Hepatocyte (in vitro differentiated cells): ENCODE results near the gene TMPO. TPM values are rescaled to one million over a fixed set of nuclear protein-coding genes. Genes with fewer than 3 reads are reported as not detected.
A peak's percentile ranks its signal among the peaks of the same experiment; 100 is the strongest.

ENCODE experiments used
- DNase-seq: peaks from one replicate; pipeline ENCODE4 v3.0.0-alpha.2; 2016; ENCODE audit warnings: low spot score
- H2AFZ ChIP-seq: fragments of 200-600 bp; sonication (generic); 2 replicates; pipeline ENCODE4 v1.6.0; 2016; ENCODE audit warnings: antibody characterized with exemption, mild to moderate bottlenecking
- H3K27ac ChIP-seq: fragments of 200-600 bp; sonication (generic); 2 replicates; pipeline ENCODE4 v1.5.1; 2016; ENCODE audit warnings: mild to moderate bottlenecking
- H3K27me3 ChIP-seq: fragments of 200-600 bp; sonication (generic); 2 replicates; pipeline ENCODE4 v1.6.1; 2016
- H3K36me3 ChIP-seq: fragments of 200-600 bp; sonication (generic); replicated peaks from 2 replicates; pipeline ENCODE4 v1.5.1; 2016; ENCODE audit warnings: low read depth; ENCODE audit not compliant: insufficient read depth
- H3K4me1 ChIP-seq: fragments of 200-600 bp; sonication (generic); 2 replicates; pipeline ENCODE4 v1.5.1; 2016; ENCODE audit warnings: mild to moderate bottlenecking, moderate library complexity; ENCODE audit not compliant: insufficient read depth
- H3K4me2 ChIP-seq: fragments of 200-600 bp; sonication (generic); 2 replicates; pipeline ENCODE4 v1.6.0; 2016
- H3K4me3 ChIP-seq: fragments of 200-600 bp; sonication (generic); 2 replicates; pipeline ENCODE4 v1.5.1; 2016; ENCODE audit warnings: mild to moderate bottlenecking
- H3K79me2 ChIP-seq: fragments of 200-600 bp; sonication (generic); 2 replicates; pipeline ENCODE4 v1.6.0; 2017; ENCODE audit warnings: mild to moderate bottlenecking
- H3K9me2 ChIP-seq: fragments of 200-600 bp; sonication (generic); replicated peaks from 2 replicates; pipeline ENCODE4 v1.6.0; 2017; ENCODE audit warnings: mild to moderate bottlenecking; ENCODE audit not compliant: insufficient read depth
- H3K9me3 ChIP-seq: fragments of 200-600 bp; sonication (generic); 2 replicates; pipeline ENCODE4 v1.5.1; 2016; ENCODE audit warnings: low read depth, mild to moderate bottlenecking
- H4K20me1 ChIP-seq: fragments of 200-600 bp; sonication (generic); 2 replicates; pipeline ENCODE4 v1.6.0; 2016; ENCODE audit warnings: mild to moderate bottlenecking; ENCODE audit not compliant: insufficient read depth, poor library complexity, severe bottlenecking
- CTCF ChIP-seq: fragments of 200-600 bp; sonication (generic); IDR thresholded peaks from 2 replicates; pipeline ENCODE4 v1.5.1; 2016; ENCODE audit warnings: antibody characterized with exemption, mild to moderate bottlenecking; ENCODE audit not compliant: poor library complexity
- EZH2 ChIP-seq: fragments of 200-600 bp; sonication (generic); IDR thresholded peaks from 2 replicates; pipeline ENCODE4 v1.6.1; 2016; ENCODE audit warnings: antibody characterized with exemption, mild to moderate bottlenecking, borderline replicate concordance
- EZH2phosphoT487 ChIP-seq: fragments of 200-600 bp; sonication (generic); IDR thresholded peaks from one replicate; pipeline ENCODE4 v1.6.1; 2018; ENCODE audit warnings: antibody characterized with exemption, mild to moderate bottlenecking, low read depth, moderate library complexity; ENCODE audit not compliant: unreplicated experiment, severe bottlenecking
- WGBS: methylation state at CpG from one replicate; pipeline ENCODE4 v1.1.6; 2016; ENCODE audit warnings: low lambda C conversion rate; ENCODE audit errors: missing lambda C conversion rate; 5-methylcytosine and 5-hydroxymethylcytosine counted together
- polyA plus RNA-seq: library from polyadenylated mRNA; unstranded; fragments of >200 nt; fragmentation: Nextera tagmentation; extraction: Ambion mirVana; gene quantifications from 2 replicates; pipeline ENCODE4 v1.2.1, GENCODE V29; 2016
- total RNA-seq: library from RNA; depleted of rRNA; stranded (reverse); fragments of >200 nt; gene quantifications from 2 replicates; pipeline ENCODE4 v1.2.3, GENCODE V29; 2014

TMPO gene
- total and polyA plus RNA-seq, 2 experiments from 2014 or later, result 28.1 to 115 TPM

GRCh38 chr12:98559666-98560065 lies 44.3 kb downstream of the TMPO start:
- Histone ChIP-seq H3K79me2 (no peaks in the 10 kb centered on the region), H3K4me3 (no peak overlapping the region), H3K36me3 (no peaks in the 10 kb centered on the region), H3K27ac (no peak overlapping the region), H3K4me1 (no peaks in the 10 kb centered on the region), H3K9me3 (no peaks in the 10 kb centered on the region), H2AFZ (no peak overlapping the region), H4K20me1 (no peaks in the 10 kb centered on the region), H3K9me2 (no peaks in the 10 kb centered on the region), H3K27me3 (no peaks in the 10 kb centered on the region), H3K4me2 (no peak overlapping the region)
- TF ChIP-seq EZH2, result no peak
- TF ChIP-seq CTCF, result no peak
- TF ChIP-seq EZH2phosphoT487, result no peak
- 0% methylated on average over 1 of the region's 1 CpG for WGBS
- no peak for DNase-seq

- H3K9me3 ChIP-seq, result no peaks in the 10 kb centered on the region
- no peaks in the 10 kb centered on the region for H3K9me2 ChIP-seq
- no CpG with 5 or more reads among the region's 3 CpGs for WGBS
These were observed 46.5 kb downstream of the TMPO start for GRCh38 chr12:98561846-98562245.

GRCh38 chr12:98572010-98572409 lies 56.6 kb downstream of the TMPO start:
- Histone ChIP-seq H3K4me2 (no peak overlapping the region), H3K9me2 (no peaks in the 10 kb centered on the region), H3K27me3 (no peaks in the 10 kb centered on the region), H2AFZ (no peak overlapping the region), H3K36me3 (no peaks in the 10 kb centered on the region), H3K4me1 (peaks cover 5% of the 10 kb centered on the region), H3K79me2 (no peaks in the 10 kb centered on the region), H4K20me1 (no peaks in the 10 kb centered on the region), H3K27ac (no peak overlapping the region), H3K9me3 (no peaks in the 10 kb centered on the region), H3K4me3 (no peak overlapping the region)
- WGBS, result 65% methylated on average over 2 of the region's 2 CpGs
- TF ChIP-seq CTCF (no peak), EZH2phosphoT487 (no peak), EZH2 (no peak)
- no peak for DNase-seq

More at GRCh38 chr12:98561846-98562245, 46.5 kb downstream of the TMPO start:
- Histone ChIP-seq H3K4me2 (no peak overlapping the region), H3K36me3 (no peaks in the 10 kb centered on the region), H4K20me1 (no peaks in the 10 kb centered on the region), H3K79me2 (no peaks in the 10 kb centered on the region), H3K27ac (no peak overlapping the region), H3K27me3 (no peaks in the 10 kb centered on the region), H3K4me3 (no peak overlapping the region), H3K4me1 (no peaks in the 10 kb centered on the region), H2AFZ (no peak overlapping the region)
- DNase-seq, result no peak
- TF ChIP-seq EZH2phosphoT487, result no peak
- TF ChIP-seq CTCF, result no peak
- TF ChIP-seq EZH2, result no peak

GRCh38 chr12:98574110-98574509 lies 58.7 kb downstream of the TMPO start:
- peak overlapping the region; percentile 18 for H3K4me2 ChIP-seq
- 65% methylated on average over 1 of the region's 1 CpG for WGBS
- peaks cover 5% of the 10 kb centered on the region for H3K4me1 ChIP-seq
- H3K4me3 ChIP-seq, result no peak overlapping the region
- no peaks in the 10 kb centered on the region for H3K79me2 ChIP-seq
- no peaks in the 10 kb centered on the region for H3K9me2 ChIP-seq
- no peak for TF ChIP-seq CTCF
- TF ChIP-seq EZH2phosphoT487, result no peak
- TF ChIP-seq EZH2, result no peak
- H3K27ac ChIP-seq, result peak overlapping the region; percentile 80
- H3K27me3 ChIP-seq, result no peaks in the 10 kb centered on the region
- H4K20me1 ChIP-seq, result no peaks in the 10 kb centered on the region
- no peaks in the 10 kb centered on the region for H3K36me3 ChIP-seq
- H3K9me3 ChIP-seq, result no peaks in the 10 kb centered on the region
- DNase-seq, result peak; percentile 60
- no peak overlapping the region for H2AFZ ChIP-seq
